ENCODE data around the gene EXOC8. TPM values are rescaled to one million over a fixed set of nuclear protein-coding genes. Genes with fewer than 3 reads are reported as not detected.

The EXOC8 gene, protein sequence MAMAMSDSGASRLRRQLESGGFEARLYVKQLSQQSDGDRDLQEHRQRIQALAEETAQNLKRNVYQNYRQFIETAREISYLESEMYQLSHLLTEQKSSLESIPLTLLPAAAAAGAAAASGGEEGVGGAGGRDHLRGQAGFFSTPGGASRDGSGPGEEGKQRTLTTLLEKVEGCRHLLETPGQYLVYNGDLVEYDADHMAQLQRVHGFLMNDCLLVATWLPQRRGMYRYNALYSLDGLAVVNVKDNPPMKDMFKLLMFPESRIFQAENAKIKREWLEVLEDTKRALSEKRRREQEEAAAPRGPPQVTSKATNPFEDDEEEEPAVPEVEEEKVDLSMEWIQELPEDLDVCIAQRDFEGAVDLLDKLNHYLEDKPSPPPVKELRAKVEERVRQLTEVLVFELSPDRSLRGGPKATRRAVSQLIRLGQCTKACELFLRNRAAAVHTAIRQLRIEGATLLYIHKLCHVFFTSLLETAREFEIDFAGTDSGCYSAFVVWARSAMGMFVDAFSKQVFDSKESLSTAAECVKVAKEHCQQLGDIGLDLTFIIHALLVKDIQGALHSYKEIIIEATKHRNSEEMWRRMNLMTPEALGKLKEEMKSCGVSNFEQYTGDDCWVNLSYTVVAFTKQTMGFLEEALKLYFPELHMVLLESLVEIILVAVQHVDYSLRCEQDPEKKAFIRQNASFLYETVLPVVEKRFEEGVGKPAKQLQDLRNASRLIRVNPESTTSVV
- 25.4 and 25.6 TPM in 2 replicates for total RNA-seq

DNA sequence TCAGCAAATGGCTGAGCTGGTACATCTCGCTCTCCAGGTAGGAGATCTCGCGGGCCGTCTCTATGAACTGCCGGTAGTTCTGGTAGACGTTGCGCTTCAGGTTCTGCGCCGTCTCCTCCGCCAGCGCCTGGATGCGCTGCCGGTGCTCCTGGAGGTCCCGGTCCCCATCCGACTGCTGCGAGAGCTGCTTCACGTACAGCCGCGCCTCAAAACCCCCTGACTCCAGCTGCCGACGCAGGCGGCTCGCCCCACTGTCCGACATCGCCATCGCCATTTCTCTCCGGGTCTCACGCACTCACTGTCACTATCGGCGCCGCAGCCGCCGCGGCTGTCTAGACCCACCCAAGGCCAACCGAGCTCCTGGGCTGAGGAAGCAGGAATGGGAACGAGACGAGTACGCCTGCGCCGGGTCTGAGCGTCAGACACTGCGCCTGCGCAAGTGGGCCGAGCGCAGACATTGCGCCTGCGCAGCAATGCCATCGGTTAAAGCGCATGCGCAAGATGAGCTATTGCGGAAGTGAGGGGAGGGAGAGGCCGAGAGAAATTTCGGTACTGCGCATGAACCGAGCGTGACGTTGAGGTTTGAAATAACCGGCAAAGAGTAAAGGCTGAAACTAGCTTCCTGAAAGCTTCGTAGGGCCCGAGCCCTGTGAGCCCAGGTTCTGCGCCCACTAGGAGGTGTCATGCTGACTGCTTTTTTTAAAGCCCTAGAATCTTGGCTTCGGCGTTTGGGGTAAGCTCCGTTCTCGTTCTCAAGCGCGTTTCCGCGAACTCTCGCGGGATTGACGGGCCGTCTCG lies at the start of gene EXOC8:
EXOC8 (minus strand) TSS at position 381 of the 798 bp plus-strand sequence; CDS start at position 274, 107 bp downstream.
- DNase-seq = peak; percentile 98

DNA sequence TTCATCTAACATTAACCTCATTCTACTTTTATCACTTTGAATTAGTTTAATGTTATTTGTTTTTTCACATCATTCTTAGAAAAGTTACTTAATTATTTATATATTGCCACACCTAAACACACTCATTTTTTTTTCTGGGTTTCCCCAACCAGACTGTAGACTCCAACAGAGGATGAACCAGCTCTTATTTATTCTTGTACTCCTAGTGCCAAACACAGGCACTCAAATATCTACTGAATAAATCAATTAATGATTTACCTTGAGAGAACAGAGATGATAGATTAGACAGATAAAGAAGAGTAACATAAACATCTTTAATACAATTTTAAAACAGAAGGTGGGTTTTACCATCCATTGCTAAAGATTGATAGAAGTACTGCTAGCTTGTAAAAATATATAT lies 48.8 kb upstream of the EXOC8 start:
- no peak for DNase-seq

DNA sequence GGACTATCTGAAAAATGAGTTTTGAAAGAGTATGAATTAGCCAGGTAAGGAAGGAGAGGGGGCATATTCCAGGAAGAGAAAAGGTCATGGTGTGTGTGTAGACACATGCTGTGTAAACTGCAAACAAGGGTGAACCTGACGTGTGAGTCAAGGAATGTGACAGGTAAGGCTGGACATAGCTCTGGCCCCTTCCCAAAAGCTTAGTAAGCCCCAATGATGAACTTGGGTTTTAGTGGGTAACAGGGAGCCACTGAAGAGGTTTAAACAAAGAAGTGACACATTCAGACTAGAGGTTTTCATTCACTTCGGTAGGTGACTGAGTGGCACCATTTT lies 47.7 kb upstream of the EXOC8 start:
- no peak for DNase-seq

DNA sequence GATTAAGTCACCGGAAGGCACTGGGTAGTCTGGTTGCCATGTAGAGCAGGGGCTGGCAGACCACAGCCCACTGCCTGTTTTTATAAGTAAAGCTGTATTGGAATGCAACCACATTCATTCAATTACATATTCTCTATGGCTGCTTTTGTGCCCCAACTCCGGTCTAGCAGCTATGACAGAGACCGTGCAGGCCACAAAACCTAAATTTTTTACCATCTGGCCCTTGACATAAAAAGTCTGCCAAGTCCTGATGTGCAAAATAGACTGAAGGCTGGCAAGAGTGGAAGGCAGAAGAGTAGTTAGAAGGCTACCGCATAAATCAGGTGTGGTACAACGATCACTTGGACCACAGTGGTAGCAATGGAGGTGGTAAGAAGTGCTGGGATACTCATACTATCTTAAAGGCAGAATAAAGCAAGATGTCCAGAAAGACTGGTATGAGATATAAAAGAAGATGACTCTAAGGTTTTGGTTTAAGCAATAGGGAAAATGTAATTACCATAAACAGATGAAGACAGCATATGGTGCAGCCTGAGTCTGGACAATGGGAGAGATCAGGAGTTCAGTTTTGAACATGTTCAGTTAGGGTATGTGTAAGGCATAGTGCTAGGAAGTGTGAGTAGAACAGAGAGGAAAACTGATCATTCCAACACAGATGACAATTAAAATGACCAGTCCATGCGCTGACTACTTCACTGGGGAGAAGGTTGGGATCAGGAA lies 47.2 kb upstream of the EXOC8 start:
- no peak for DNase-seq

DNA sequence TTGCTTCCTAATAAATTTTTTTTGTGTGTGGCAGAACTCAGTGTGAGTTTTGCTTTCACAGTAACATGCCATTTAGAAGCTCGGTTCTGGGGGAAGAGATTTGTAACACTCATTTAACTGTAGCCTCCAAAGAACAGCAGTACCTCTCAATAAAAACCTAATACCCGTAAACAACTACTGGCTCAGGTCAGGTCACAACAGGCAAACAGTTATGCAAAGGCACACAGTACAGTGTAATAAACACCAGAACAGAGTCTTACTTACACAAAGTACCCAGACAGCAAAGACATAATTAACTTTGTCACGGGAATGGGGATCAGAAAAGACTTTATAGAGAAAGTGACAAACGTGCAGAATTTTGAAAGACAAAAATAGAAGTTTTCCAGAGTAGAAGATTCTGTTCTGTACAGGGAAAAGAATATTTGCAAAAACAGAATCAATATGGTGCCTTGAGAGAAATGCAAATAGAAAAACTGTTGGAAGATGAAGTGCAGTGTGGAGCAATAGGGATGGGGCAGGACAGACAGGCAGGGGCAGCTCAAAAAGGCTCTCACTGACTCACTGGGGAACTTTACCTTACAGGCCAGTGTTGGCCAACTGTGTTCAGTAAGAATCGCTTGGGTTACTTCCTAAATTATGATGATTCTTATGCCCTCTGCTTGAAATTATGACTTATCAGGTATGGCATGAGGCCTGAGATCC lies 45.7 kb upstream of the EXOC8 start:
- no peak for DNase-seq

DNA sequence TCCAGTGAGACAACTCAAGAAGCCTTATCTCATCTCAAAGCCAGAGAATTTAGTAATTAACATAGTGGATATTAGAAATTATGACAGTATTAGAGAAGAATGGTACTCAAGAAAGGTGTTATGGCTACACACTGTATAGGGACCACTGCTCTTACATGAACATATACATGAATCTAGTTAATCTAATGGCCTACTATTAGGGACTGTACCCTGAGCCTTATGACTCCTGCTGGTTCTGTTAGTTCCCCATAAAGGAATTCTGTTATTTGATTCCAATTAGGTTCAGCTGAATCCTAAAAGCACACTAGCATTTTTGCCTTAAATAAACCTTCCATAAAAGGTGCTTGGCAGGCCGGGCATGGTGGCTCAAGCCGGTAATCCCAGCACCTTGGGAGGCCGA lies 44.8 kb upstream of the EXOC8 start:
- DNase-seq = no peak

DNA sequence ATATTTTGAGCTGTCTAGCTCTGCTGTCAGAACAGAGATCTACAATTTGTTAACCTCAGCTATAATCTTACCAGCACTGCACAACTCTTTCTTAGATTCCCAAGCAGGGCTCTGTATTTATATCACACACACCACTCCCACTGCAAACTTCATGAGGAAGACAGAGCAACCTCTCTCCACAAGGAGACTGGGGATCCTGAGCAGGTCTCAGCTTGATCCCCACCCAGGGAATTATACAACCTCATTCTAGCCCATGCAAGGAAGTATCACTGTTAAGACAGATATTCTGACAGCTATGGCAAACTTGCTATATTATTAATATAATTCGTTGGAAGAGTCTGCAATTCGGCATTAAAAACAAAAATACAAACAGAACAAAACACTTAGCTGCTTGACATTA lies 44.1 kb upstream of the EXOC8 start:
- DNase-seq = no peak

DNA sequence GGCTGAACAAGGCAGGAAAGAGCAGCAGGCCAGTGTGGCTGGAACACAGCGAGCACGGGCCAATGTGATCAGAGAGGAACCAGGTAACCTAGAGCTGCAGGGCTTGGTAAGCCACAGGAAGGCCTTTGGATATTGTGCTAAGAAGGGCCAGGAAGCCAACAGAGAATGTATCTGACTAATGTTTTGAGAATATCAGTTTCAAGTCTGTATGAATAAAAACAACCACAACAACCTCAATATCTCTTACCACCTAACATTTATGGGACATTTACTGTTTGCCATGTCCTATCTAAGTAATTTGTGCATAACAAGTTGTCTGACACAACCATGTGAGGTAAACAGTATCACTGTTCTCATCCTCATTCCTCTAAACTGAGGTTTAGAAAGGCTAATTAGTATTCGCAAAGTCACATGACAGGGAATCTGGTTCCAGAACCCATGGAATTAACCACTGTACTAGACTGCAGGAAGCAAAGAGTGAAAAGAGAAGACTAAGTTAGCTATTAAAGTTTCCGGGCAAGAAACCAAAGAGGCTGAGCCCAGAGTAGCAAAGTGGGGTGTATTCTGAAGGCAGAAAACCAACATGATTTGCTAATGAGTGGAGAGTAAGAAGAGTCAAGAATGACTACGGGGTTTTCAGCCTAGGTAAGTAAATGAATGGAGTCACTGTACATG lies 39.4 kb upstream of the EXOC8 start:
- DNase-seq = peak; percentile 31

DNA sequence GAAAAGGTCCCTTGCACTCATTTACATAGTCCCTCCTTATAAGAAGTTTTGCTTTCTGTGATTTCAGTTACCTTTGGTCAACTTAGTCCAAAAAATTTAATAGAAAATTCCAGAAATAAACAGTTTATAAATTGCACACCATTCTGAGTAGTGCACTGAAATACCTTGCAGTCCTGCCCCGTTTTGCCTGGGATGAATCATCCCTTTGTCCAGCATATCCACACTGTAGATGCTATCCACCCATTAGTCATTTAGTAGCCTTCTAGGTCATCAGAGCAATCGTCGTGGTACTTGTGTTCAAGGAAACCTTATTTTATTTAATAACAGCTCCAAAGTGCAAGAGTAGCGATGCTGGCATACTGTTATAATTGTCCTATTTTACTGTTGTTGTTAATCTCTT lies 38.4 kb upstream of the EXOC8 start:
- peak; percentile 58 for DNase-seq

DNA sequence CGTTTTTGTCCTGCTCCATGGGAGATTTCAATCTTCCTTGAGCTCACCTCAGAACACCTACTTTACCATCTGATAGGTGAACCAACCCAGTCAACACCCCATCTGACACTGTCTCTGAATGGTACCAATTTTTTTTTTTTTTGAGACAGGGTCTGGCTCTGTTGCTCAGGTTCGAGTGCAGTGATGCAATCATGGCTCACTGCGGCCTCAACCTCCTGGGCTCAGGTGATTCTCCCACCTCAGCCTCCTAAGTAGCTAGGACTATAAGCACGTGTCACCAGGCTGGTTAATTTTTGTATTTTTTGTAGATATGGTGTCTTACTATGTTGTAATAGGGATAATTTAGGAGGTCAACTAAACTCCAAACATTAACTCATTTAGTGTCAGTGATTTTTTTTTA lies 36.7 kb upstream of the EXOC8 start:
- no peak for DNase-seq

DNA sequence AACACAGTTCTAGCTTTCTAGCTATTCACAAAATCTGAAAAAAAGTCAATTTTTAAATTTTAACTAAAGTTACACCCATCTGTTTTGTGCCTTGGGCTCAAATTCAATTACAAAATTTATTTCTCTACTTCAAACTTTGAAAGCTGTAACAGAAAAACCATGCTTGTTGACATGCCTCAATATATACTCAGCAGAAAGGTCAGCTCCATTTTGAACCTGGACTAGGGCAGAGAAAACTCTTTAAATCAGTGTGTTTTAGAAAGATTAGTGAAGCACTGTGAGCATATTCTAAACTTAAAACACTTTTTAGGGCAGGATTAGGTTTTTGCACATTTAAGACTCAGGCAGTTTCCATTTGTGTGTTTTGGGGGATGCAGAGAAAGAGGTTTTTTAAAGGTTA lies 34.8 kb upstream of the EXOC8 start:
- no peak for DNase-seq

DNA sequence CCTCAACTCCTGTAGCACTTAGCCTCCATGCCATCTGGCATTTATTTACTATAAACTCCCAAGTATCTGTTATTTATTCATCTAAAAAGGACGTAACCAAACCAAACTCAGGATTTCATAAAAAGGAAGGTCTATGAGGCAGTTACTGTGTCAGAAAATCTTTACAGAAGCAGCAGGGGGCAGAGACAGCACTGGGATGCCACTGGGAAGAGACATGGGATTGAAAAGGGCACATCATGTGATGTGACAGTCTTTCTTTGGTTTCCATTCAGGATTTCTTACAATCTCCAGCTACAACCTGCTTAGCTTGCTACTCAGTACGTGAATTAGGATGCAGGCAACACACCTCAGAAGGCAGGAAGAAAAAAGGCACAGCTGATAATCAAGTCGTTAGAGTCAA lies 31.6 kb upstream of the EXOC8 start:
- no peak for DNase-seq

DNA sequence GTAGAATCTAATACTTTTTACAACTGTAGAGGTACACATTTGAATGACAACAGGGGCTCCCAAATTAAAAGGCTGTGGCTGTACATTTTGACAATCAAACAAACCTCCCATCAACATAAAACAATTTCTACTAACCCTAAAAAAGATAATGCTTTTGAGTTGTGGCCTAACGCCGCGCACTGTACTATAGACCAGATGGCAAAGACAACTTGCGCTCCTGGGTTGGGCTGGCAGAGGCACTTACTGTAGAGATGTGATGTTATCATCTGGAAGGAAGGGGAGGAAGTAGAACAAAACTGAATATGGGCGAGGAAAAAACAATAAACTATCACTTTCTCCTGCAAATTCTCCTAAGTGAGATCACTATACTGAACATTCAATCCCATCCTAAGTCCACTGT lies 26.5 kb upstream of the EXOC8 start:
- no peak for DNase-seq

DNA sequence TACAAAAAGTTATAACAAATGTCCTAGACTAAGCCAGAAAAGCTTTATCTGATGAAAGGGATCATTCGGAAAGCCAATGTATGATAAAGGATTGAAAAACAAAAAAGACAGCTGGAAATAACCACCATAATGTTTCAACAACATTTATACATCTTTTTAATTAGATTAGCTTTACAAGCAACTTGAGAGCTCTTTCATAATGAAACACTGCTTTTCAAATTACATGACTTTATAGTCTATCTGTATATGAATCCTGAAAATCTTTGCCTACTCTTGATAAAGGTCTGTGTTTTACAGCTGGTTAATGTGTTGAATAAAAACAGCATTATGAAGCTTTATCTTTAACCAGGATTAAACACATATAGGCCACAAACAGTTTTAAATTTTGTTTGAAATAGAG lies 26.0 kb upstream of the EXOC8 start:
- DNase-seq = no peak

DNA sequence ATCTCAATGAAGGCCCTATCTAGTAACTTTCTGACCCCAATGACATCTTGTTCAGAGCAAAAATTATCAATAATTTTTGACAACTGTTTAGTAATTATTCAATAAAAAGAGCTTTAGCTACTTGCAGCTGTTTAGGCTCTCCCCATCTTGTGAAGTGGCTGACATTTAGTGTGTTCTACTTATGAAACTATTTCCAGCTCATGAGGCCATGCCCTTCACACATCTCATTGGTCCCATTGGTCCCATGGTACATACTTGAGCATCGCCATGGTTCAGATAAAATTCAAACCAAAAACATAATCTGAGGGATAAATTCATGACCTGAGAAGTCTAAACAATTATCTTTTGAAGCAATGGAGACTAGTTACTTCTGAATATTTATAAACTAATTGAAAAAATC lies 24.7 kb upstream of the EXOC8 start:
- no peak for DNase-seq

DNA sequence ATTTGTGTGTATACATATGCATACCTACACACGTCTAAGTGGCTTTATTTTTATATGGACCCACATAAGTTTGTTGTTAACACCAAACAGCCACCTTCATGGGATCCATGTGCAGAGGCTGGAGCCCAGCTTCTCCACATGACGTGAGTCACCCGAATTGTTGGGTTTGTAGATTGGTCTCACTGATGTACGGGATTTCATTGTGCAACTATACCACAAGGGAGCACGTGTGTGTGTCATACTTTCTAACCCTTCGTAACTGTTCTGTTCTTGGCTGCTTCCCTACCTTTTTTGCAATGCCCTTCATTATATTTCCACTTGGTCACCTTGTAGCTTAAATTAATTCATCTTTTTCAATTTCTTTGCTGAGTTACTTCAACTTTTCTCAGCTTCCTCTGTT lies 21.5 kb upstream of the EXOC8 start:
- no peak for DNase-seq

DNA sequence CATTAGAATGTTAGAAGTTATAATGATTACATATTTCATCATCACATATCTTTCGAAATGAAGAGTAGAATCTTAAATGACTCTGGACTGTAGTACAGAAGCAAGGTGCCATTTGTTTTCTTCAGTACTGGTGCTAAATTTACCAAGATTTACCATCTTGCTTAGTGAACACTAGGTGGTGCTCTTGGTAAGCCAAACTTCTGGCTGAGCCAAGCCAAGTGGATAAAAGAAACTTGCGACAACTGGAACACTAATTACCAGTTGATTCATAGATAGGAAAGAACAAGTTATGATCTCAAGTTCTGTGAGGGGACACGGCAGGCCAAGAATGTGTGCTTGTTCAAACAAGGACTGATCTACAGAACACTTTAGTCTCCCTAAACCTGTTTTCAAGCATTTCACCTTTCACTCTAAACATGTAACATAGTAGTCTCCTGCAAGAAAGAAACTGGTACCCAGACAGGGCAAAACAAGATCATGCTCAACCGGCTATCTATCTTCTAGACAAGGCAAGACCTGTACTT lies 20.2 kb upstream of the EXOC8 start:
- DNase-seq = peak; percentile 85

DNA sequence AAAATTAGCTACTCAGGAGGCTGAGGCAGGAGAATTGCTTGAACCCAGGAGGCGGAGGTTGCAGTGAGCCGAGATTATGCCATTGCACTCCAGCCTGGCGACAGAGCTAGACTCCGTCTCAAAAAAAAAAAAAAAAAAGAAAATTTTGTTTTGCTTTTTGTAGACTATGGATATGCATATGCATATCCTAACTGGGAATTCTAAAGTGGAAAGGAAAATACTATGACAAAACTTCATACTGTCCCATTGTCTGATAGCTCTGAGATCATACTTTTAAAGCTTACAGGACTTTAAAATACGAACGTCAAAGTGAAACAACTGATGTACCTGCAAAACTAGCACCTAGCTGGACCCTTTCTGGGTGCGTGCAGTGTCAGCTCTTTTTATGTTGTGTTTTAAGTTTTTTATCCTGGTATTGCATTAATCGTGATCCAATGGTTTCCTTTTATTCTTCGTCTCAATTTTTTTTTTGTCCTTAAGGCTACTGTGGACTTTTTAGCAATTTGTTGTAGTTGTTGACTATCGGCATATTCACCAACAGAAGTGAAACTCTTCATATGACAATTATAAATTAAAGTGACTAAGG lies 19.6 kb upstream of the EXOC8 start:
- no peak for DNase-seq

DNA sequence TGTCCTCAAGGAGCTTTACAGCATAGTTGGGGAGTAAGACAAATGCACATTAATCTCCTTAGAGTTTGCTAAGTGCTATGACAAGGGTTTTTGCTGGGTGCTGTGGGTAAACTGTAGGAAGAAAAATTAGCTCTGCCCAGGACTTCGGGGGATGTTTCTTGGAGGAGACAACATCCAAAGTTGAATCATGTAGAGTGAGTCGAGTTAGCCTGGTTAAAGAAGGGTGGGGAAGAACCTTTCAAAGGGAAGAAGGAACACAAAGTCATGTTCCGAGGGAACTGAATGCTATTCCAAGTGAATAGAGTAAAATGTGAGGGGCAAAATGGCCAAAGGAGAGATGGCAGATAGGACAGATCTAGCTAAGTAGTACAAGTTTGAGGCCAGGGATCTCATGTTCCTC lies 17.5 kb upstream of the EXOC8 start:
- no peak for DNase-seq

DNA sequence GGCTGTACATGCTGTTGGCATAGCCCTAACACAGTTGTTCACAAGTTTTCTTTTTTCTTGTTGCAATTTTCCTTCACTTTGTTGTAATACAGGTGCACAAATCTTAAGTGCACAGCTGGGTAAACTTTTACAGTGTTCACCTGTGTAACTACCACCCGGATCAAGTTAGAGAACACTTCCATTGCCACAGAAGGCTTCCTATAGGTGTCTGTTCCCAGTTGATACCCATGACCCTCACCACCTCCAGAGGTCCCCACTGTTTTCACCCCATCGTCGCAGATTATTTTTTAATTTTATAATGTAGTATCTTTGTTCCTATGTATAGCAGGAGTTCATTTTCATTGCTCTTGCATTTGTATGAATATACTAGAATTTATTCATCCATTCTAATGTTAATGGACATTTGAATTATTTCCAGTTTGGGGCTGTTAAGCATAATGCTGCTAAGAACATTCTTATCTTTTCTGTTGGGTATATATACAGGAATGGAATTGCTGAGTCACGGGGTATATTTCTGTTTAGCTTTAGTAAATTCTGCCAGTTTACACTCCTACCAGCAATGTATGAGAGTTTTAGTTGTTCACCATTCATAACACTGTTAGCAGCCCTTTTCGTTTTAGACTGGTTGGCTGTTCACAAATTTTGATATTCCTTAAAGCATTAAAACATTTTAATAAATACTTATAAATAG lies 16.8 kb upstream of the EXOC8 start:
- no peak for DNase-seq
